Astrocyte of the cerebellum (primary cell): ENCODE measurements around the gene FUT3.

Experiments
- DNase-seq: peaks from one replicate; pipeline ENCODE4 v3.0.0-alpha.2; 2011; ENCODE audit warnings: low read depth
- H3K4me3 ChIP-seq: 2 replicates; pipeline ENCODE4 v1.5.1; 2011; ENCODE audit warnings: mild to moderate bottlenecking, low read depth, low read length, moderate library complexity
- in situ Hi-C: cut with HindIII; loops from 2 replicates; pipeline ENCODE4 v1.10.0; 2017; ENCODE audit warnings: low sequenced_read_pairs
- TF ChIP-seq, protein P1 (sequence below): IDR thresholded peaks from 2 replicates; pipeline ENCODE4 v1.5.1; 2012; ENCODE audit warnings: low read length, low read depth, moderate library complexity, mild to moderate bottlenecking; ENCODE audit errors: missing control alignments

The FUT3 gene

GRCh38 chr19:5832061-5832460, 19.2 kb downstream of the FUT3 start:
- in situ Hi-C loops: no loop called here
- no peak for DNase-seq
- TF ChIP-seq, protein P1, sequence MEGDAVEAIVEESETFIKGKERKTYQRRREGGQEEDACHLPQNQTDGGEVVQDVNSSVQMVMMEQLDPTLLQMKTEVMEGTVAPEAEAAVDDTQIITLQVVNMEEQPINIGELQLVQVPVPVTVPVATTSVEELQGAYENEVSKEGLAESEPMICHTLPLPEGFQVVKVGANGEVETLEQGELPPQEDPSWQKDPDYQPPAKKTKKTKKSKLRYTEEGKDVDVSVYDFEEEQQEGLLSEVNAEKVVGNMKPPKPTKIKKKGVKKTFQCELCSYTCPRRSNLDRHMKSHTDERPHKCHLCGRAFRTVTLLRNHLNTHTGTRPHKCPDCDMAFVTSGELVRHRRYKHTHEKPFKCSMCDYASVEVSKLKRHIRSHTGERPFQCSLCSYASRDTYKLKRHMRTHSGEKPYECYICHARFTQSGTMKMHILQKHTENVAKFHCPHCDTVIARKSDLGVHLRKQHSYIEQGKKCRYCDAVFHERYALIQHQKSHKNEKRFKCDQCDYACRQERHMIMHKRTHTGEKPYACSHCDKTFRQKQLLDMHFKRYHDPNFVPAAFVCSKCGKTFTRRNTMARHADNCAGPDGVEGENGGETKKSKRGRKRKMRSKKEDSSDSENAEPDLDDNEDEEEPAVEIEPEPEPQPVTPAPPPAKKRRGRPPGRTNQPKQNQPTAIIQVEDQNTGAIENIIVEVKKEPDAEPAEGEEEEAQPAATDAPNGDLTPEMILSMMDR: no peak
- no peak overlapping the region for H3K4me3 ChIP-seq

DNA sequence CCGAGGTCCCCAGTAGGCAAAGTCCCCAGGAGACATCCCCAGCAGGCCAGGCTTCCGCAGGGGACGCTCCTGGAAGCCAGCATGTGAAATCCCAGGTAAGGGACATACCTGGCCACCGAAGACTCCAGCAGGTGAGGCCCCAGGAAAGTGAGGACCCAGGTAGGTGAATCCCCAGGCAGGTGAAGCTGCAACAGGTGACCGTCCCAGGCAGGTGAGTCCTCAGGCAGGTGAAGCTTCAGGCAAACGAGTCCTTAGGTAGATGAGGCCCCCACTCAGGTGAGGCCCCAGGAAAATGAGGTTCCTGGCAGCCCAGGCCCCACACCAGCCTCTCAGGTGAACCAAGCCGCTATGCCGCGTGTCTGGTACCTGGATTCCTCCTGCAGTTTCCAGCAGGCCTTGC, 20.1 kb downstream of the FUT3 start:
- no peak overlapping the region for H3K4me3 ChIP-seq
- TF ChIP-seq, protein P1: no peak
- DNase-seq: no peak
- in situ Hi-C loops: no loop called here

DNA sequence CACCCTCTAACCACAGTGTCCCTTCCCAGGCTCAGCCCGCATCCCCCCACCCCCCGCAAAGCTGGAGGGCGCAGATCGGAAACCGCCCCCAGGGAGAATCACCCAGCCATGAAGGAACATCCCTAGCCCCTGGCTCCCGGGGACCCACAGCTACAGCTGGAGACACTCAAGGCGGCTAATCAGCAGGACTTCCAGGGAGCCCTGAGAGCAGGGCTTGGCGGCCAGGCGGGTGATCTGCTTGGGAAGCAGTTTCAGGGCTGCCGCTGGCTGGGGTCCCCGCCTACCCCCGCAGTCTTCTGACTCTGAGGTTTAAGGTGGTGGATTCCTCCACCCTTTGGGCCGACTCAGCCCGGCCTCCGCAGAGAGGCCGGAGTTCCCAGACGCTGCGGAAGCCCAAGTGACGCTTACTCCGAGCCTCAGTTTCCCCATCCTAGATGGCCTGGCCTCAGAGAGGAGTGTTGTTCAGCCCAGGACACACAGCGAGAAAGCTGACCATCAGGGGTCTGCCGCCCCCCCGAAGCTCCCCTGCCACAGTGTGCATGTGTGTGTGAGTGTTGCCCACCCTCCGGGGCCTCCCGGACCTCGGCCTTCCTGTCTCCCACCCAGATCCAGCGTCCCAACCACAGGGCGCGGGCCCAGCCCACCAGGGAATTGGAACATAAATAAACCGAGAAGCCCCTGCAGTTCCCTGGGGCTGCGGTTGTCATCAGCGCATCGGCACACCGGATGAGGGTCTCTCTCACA, 21.5 kb downstream of the FUT3 start:
- TF ChIP-seq, protein P1: no peak
- H3K4me3 ChIP-seq: no peak overlapping the region
- DNase-seq: no peak
- in situ Hi-C loops: no loop called here

- TF ChIP-seq, protein P1: no peak
- in situ Hi-C loops: no loop called here
- DNase-seq: no peak
- peak overlapping the region; percentile 52 for H3K4me3 ChIP-seq
Observed at GRCh38 chr19:5828661-5829566, 22.3 kb downstream of the FUT3 start.

GRCh38 chr19:5827891-5828660, 23.2 kb downstream of the FUT3 start:
- peak overlapping the region; percentile 52 for H3K4me3 ChIP-seq
- in situ Hi-C loops: no loop called here
- peak; percentile 70 for DNase-seq
- TF ChIP-seq, protein P1: no peak

- H3K4me3 ChIP-seq: peak overlapping the region; percentile 52
- in situ Hi-C loops: no loop called here
- no peak for DNase-seq
- TF ChIP-seq, protein P1: no peak
Observed at GRCh38 chr19:5827342-5827890, 23.8 kb downstream of the FUT3 start.
